GM12892 (cell line): ENCODE data around the gene EIF4ENIF1.

Experiments used
- POLR2A ChIP-seq: IDR thresholded peaks from 2 replicates; pipeline ENCODE4 v1.6.1; 2011; ENCODE audit warnings: low read depth, low read length, control low read depth
- POLR2AphosphoS5 ChIP-seq: IDR thresholded peaks from 2 replicates; pipeline ENCODE4 v1.6.1; 2011; ENCODE audit warnings: low read depth, low read length, control low read depth
- TAF1 ChIP-seq: IDR thresholded peaks from 2 replicates; pipeline ENCODE4 v1.6.1; 2011; ENCODE audit warnings: low read depth, mild to moderate bottlenecking, control low read depth, low read length, borderline replicate concordance

DNA sequence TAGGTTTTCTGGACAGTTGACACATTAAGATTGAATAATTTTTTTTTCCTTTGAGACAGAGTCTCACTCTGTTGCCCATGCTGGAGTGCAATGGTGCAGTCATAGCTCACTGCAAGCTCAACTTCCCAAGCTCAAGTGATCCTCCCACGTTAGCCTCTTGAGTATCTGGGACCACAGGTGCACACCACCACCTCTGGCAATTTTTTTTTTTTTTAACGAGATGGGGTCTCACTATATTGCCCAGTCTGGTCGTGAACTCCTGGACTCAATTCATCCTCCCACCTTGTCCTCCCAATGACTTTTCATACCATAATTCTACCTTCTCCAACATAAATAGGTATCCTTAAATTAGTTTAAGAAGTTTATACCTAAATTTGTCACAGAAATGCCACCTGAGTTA, 8.5 kb downstream of the EIF4ENIF1 start:
- no peak for TF ChIP-seq POLR2A
- no peak for TF ChIP-seq POLR2AphosphoS5
- no peak for TF ChIP-seq TAF1
